Inferior parietal cortex (tissue), 1 donor: ENCODE data around the gene APOBEC4.

Source experiments
- DNase-seq: peaks from one replicate; pipeline ENCODE4 v3.0.0-alpha.2; 2016; ENCODE audit errors: extremely low spot score

The APOBEC4 gene

DNA sequence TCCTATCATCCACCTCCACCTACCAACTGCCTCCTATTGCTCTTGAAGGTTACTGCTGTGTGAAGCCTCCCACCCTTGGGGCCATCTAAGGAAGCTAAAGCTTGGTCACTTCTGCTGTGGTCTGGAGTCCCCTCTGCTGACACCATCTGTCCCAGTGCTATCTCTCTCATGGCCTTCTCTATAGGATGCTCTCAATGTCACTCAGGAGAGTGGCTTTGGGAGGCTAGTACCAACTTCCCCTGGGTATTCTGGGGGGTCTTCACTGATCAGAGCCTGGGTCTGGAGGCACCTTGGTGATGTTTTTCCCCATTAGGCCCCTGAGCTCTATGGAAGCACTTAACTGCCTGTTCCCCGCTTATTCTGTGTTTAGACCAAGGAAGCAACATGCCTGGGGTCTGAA lies 50.6 kb downstream of the APOBEC4 start:
- no peak for DNase-seq

DNA sequence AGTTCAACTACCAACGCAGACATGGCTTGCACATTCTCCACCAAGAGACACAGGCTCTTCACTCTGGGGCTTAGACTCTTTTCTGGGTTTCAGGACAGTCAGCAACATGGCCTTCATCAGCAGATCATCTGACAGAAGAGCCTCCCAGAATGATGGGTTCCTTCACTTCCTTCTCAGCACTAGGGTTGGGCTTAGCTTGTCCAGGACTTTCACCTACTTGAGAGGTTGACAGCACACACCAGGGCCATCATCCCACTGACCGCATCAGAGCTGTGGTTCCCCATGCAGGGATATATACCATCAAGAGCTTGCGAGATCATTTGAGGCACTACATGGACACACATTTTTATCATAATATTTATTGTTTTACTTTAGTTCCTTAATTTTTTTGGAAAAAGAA lies 52.5 kb downstream of the APOBEC4 start:
- DNase-seq: no peak

DNA sequence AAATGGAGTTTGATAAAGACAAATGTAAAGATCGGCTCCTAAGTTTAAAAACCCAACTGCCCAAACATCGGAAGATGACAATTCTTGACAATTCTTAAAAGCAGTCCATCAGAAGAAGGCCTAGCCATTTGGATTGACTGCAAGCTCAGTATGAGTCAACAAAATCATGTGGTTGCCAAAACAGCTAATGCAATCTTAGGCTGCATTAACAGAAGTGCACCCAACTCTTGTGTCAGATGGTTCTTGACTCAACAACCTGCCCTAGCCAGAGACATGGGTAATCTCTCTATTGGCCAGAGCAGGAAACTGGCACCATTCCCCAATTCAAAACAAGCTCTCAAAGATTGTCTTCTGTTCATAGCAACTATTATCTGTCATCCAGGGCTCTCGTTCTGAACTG lies 53.0 kb downstream of the APOBEC4 start:
- no peak for DNase-seq

- DNase-seq: no peak
Measured at GRCh38 chr1:183598386-183598785, 54.7 kb downstream of the APOBEC4 start.

DNA sequence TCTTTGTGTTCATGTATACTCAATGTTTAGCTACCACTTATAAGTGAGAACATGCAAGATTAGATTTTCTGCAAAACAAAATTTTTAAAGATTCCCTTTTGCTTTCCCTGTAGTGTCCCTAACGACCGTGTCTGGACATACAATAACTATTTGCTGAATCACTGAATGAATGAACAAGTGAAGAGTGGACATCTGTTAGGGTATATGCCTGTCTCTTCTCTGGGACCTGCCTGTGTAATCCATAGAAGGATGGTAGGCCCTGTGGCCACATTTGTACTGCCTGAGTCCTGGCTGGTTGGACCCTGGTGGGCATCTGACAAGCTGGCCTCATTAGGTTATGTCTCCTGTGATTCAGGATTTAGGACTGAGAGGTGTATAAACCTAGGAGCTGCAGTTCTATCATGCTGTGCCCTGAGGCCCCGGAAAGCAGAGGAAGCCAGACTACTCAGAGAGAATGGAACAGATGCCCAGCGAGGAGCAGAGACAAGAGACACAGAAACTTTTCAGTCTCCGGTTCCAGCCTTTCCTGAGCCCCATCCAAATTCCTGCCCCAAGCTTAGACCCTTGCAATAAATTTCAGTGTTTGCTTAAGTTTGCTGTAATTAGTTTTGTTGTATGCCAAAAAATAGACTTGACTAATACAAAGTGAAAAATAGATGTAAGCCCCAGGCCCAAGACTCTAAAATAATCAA lies 55.3 kb downstream of the APOBEC4 start:
- DNase-seq: no peak

GRCh38 chr1:183596500-183596899 lies 56.6 kb downstream of the APOBEC4 start:
- no peak for DNase-seq
